Epidermal melanocyte (primary cell): ENCODE measurements around the gene PRKN.

ENCODE experiments used
- DNase-seq: peaks from one replicate; pipeline ENCODE4 v3.0.0; 2011; ENCODE audit warnings: low spot score; ENCODE audit not compliant: insufficient read length

Gene PRKN

GRCh38 chr6:162727322-162728182 lies at the start of gene PRKN, which contains the start of gene PACRG:
Gene PRKN (minus strand): TSS chr6:162727766.
Gene PACRG (plus strand): TSS chr6:162727974.
- DNase-seq: peak; percentile 92

DNA sequence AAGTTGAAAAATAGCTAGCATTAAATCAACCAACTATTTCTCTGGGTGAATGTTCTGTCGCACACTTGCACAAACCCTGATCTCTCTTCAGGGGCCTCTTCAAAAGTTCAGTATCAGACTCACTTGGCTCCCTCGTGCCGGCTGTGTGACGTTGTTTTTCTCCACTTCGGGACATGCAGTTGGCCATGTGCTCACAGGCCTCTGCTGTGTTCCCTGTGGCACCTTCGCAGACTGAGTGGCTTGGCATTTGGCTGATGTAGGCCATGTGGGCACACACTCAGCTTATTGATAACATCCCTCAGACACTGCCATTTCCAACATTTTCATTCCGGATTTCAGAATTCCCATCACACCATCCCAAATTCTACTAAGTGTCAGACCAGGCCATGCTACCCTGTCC lies 49.5 kb upstream of the PRKN start:
- DNase-seq: no peak

GRCh38 chr6:162773996-162774395 lies 46.4 kb upstream of the PRKN start:
- no peak for DNase-seq

DNA sequence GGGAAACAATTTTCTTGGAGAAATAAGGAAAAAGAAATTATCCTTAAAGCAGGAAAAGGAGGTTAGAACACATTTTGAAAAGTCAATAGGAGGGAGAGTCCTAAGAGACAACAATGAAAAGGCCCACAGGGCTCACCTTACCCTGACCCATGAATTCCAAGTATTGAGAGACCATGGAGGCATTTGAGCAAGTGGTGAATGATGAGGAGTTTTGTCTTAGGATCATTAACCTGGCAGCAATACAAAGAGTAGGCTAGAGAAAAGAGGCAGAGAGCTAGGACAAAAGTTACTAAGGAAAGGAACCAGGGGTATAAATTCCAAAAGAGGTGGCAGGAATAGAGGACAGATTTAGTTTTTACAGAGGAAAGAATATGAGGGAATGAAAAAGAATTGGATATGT lies 44.9 kb upstream of the PRKN start:
- no peak for DNase-seq

DNA sequence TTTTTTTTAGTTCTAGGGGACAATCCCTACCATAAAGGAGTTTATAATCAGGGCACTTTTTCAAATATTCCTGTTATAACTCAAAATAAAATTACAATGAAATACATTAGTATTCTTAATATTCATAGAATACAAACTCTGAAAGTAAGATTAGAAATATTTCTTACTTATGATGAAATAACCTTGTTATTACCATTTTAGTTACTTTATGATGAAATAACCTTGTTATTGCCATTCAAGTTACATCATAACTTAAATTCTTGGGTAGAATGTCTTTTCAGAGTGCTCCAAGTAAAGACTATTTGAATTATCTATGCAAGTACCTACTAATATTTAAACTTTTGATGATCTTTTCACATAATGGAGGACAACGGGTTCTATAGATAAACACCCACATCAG lies 43.4 kb upstream of the PRKN start:
- no peak for DNase-seq

GRCh38 chr6:162770136-162770535 lies 42.6 kb upstream of the PRKN start:
- DNase-seq: no peak

DNA sequence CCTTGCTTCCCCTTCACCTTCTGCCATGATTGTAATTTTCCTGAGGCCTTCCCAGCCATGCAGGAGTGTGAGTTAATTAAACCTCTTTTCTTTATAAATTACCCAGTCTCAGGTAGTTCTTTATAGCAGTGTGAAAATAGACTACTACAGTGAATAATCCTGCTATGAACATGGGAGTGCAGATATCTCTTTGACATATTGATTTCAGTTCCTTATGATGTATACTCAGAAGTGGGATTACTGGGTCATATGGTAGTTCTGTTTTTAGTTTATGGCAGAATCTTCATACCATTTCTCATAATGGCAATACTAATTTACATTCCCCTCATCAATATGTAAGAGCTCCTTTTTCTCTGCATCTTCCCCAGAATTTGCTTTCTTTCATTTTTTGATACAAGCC lies 26.2 kb upstream of the PRKN start:
- no peak for DNase-seq

DNA sequence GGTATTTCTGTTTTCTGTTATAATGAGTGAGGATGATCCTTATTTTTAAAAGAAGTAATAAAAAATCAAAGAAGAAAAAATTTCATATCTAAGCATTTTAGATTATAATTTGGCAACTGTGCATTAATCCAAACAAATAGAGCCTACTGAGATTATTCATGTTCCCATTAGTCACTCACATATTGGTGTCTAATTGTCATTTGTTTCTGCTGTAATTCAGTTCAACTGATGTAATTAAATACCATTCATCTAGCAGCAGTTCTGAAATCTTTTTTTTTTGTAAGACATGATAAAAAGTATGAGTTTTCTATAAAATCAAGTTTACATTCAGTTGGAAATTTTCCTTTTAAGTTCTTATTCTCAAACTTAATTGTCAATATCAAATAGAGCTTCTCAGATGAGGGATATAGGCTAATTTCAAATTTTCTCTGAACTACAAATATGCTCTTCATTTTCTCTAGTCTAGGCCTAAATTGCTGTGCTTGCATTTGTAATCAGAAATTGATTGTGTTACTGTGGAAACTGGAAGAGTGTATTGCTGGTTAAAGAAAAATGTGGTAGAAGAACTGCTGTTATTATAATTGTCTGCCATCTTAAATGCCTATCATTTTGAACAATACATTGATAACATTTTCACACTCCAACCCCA lies 23.8 kb upstream of the PRKN start:
- no peak for DNase-seq

DNA sequence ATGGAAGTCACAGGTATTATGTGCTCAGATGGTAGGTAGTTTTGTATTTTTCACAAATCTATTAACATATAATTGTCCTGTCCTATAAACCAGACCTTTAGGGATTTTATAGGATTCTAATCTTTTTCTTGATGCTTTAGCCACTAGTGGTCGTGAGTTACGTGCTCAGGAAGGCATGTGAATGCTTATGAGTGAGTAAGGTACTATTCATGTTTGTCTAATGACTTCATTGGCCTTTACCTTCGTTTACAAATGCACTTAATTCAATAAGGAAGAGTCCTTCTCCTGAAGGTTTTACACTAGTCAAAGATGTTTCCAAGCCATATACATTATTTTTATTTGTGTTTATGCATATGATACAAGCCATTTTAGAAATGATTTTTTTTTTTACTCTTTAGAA lies 23.2 kb upstream of the PRKN start:
- no peak for DNase-seq

DNA sequence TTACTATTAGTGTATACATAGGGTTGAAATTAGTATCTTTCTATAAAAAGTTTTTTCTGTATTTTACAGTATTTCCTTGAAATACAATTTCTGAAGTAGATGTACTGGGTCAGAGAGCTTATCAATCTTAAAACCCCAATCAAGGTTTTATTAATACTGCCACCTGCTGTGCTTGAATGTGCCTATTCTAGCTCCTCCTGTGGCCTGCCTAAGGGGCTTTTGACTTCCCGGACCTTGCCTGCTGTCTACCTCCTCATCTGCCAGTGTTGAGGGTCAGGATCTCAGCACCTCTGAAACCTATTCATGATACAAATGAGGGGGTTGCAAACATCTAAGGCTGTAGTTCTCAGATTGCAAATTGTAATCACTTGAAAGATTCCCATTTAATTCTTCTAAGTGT lies 9.4 kb upstream of the PRKN start:
- no peak for DNase-seq

DNA sequence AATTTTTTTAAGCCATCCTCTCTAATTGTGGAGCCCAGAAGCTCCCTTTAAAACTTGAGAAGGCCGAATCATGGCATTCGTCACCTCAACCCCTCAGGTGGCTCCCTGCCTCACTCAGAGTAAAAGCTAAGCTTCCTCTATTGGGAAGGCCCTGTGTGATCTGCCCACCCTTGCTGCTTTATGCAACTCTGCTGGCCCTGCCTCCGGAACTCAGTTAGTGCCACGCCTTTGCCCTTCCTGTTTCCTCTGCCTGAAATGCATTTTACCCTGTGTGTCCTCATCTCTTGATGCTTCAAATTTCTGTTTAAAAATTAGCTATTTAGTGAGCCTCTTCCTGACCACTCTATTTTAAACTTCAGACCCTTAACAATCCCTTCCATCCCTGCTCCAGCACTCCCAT lies 5.9 kb upstream of the PRKN start:
- no peak for DNase-seq

DNA sequence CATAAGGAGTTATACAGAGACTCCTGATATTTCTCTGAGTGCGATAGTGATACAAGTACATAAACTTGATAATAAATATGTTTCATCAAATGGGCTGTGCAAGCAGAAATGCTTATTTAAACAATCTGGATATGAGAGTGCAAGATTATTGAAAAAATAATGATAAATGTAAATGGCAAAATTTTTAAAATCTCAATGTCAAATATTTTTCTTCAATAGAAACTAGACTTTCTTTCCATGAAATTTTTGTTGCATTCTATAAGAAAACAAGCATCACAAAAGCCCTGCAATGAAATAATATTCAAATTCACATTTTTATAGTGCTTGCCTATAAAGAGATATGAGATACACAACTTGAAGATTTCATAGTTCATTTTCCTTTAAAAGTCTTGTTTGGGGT lies 2.9 kb upstream of the PRKN start:
- DNase-seq: no peak

DNA sequence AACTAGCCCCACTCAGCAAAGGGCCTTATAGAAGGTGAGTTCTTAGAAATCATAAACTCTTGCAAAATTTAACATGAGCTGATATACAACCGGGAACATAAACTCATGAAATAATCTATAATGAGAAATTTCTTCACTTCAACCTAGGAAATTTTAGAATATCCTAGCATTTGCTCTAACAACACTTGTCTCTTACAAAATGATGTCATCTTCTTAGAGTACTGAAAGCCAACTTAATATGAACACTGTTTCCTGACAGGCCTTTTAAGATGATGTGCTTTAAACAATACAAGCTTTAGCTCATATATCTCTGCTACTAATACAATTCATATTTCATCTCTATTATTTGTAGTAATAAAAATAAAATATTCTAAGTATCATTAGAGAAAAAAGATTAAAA lies 1.1 kb upstream of the PRKN start:
- no peak for DNase-seq

- no peak for DNase-seq
Observed at GRCh38 chr6:162728197-162728596, 631 bp upstream of the PRKN start.

DNA sequence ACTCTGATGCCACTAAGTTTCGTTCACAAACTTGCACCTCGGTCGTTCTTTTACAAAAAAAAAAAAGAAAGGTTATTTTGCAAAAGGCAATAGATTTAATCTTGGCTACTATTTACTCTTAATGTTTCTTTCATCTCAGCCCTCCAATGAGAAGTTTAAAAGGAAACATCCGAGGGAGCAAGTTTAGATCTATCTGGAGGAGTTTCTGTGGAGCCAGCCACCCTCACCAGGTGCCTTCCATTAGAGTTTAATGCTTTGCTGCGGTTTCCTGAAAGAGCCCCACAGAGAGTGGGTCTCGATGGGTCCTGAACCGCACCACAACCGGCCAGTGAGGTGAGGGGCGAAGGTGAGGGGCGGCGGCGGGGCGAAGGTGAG lies 632 bp downstream of the PRKN start:
- DNase-seq: no peak

DNA sequence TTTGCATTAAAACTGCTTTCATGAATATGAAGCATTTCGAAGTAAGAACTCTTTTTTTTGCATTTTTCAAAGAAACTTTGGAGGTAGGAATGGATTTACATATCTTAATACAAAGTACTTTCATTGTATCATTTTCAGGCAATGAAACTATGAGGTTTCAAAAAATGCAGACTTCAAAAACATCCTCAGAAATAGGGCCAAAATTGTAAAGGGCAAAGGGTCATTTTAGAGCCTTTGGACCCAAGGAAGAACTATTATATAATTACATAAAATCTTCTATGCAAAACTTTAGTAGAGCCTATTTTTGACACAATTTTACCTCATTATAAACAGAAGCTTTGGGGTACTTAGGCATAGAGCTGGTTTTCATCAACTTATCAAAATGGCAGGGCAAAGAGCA lies 4.9 kb downstream of the PRKN start:
- no peak for DNase-seq

- DNase-seq: no peak
Observed at GRCh38 chr6:162722226-162722625, 5.3 kb downstream of the PRKN start.

DNA sequence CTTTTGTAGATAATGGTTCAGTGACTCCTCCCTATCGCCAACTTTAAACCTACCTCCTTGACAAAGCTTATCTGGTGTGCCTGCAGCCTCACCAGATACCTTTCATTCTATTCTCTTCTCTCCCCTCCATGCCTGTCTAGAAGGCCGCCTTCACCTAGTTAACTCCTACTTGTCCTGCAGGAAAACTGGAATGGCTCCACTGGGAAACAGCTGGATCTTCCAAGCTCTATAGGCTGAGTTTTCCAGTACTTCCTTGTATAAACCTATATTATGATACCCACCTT lies 6.2 kb downstream of the PRKN start:
- no peak for DNase-seq

DNA sequence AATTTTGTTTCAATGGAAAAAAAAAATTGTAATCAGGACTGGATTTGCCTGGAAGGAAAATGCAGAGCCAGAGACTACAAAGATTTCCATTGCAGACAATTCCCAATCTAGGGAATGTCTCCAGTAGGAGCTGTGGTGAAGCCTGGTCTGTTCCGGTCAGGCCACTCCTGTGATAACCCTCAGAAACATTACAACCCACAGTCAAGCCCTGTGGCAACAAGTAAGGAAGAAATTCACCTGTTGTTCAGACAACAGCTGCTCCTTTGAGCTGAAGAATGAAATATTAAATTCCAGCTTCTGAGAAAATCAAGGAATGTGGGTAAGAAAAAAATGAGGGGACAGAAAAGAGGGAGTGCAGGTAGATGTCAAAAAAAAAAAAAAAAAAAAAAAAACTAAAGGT lies 8.0 kb downstream of the PRKN start:
- no peak for DNase-seq

DNA sequence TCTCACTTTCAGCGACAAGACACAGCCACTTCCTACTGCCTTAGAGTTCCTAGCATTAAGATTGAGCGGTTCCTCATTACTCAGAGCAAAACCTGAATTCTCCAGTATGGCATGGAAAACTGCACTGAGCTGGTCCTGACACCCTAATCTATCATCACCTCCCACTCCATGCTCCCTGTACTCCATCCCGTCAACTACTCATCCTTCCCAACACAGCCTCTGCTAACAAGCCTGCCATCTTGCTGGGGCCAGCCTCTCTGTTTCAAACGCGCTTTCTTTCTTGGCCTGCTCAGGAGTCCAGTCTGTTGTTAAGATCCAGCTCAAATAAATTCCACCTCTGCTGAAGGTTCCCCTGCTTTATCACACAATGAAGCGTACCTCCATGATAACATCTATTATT lies 12.0 kb downstream of the PRKN start:
- no peak for DNase-seq

- DNase-seq: no peak
Observed at GRCh38 chr6:162713974-162714780, 13.4 kb downstream of the PRKN start.

DNA sequence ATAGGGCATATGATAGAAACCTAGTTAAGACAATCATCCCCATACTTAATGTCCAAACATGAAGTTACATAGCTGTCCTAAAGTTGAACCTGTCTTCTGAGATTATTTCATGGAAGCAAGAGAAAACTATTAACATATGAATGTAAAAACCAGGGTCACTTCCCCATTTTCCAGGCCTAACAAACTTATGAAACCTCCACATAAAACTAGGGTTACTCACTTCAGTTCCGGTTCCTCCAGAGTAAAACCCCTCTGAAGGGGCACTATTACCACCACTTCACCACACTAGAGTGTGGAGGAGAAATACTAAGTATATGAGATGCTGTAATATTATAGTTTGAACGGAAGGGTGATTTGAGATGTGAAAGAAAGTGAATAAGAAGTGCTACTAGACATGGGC lies 14.9 kb downstream of the PRKN start:
- DNase-seq: no peak

- no peak for DNase-seq
Observed at GRCh38 chr6:162711376-162711775, 16.2 kb downstream of the PRKN start.
